ENCODE results near the gene CD19. TPM values are rescaled to one million over a fixed set of nuclear protein-coding genes. Genes with fewer than 3 reads are reported as not detected.

Gene CD19
- polyA plus RNA-seq, 3 donors = 0.28 to 0.75 (median 0.65) TPM

DNA sequence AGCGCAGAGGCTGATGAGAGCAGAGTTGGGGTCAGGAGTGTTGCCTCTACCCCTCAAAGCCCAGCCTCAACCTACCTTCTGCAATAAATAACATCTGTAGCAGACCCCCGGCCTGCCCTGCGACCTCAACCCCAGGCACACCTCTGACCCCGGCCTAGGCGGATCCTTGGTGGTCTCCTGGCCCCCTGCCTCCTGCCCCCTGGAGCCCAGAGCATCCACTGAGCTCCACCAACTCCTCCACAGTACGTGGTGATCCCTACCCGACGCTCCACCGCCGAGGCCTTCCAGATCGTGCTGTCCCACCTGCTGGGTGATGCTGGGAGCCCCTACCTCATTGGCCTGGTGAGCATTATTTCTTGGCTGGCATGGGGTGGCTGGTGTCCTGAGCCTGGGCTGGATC lies 51.2 kb downstream of the CD19 start:
- no peak for DNase-seq
- peaks cover 0 to 4% of the 10 kb centered on the region in 2 donors for H3K27me3 ChIP-seq (ENCODE audit: control insufficient read depth in 2 of 2, insufficient read depth in 2 of 2, low read length in 2 of 2)
- no peak for TF ChIP-seq CTCF (IDR thresholded peaks at IDR 0.05)
- peaks cover 23 to 27% of the 10 kb centered on the region in 2 donors for H3K4me1 ChIP-seq (ENCODE audit: control insufficient read depth in 1 of 2, insufficient read depth in 2 of 2, low read length in 2 of 2)
- Mint-ChIP-seq H3K27me3 (ENCODE audit: low read depth in 3 of 3) (peaks cover 6 to 21% (median 19%) of the 10 kb centered on the region in 3 donors), H3K27ac (peak overlapping the region in 3 of 7 donors; percentile 21 to 65 (median 54)), H3K4me3 (no peak overlapping the region), H3K9me3 (peaks cover 17 to 33% (median 24%) of the 10 kb centered on the region in 7 donors), H3K4me1 (peaks cover 28% of the 10 kb centered on the region), H3K36me3 (peaks cover 77 to 93% of the 10 kb centered on the region in 2 donors)
- peaks cover 78 to 86% of the 10 kb centered on the region in 2 donors for H3K36me3 ChIP-seq (replicated peaks in 1 of 2; ENCODE audit: control insufficient read depth in 1 of 2, insufficient read depth in 2 of 2, low read length in 2 of 2)
- peaks cover 0 to 23% of the 10 kb centered on the region in 2 donors for H3K9me3 ChIP-seq (replicated peaks in 1 of 2; ENCODE audit: control insufficient read depth in 1 of 2, insufficient read depth in 1 of 2, low read length in 2 of 2)
- no peak overlapping the region for H2AFZ ChIP-seq (ENCODE audit: insufficient read depth, low read depth, low read length, poor library complexity, severe bottlenecking)
- no peak overlapping the region for H3K27ac ChIP-seq (ENCODE audit: low read depth in 1 of 2, low read length in 2 of 2)
- 100% methylated on average over 1 of the region's 11 CpGs for WGBS (ENCODE audit: insufficient coverage)
- peaks cover 8% of the 10 kb centered on the region for H3K79me2 ChIP-seq (ENCODE audit: insufficient read depth, low read length)
- no peak overlapping the region for H3K4me3 ChIP-seq (replicated peaks in 1 of 3; ENCODE audit: low read depth in 2 of 3, low read length in 3 of 3)
- H3K9ac ChIP-seq (ENCODE audit: insufficient read depth, low read length, poor library complexity, severe bottlenecking) = no peak overlapping the region
- H3K4me2 ChIP-seq (replicated peaks; ENCODE audit: extremely low read depth, low read length, poor library complexity, severe bottlenecking) = no peak overlapping the region
- H4K20me1 ChIP-seq (ENCODE audit: insufficient read depth, low read length) = peaks cover 37% of the 10 kb centered on the region
- intact Hi-C loops (cut with micrococcal nuclease) = no loop called here

GRCh38 chr16:28983644-28984043 lies 51.9 kb downstream of the CD19 start:
- H3K79me2 ChIP-seq (ENCODE audit: insufficient read depth, low read length) = peaks cover under 1% of the 10 kb centered on the region
- no peak overlapping the region for H3K4me2 ChIP-seq (replicated peaks; ENCODE audit: extremely low read depth, low read length, poor library complexity, severe bottlenecking)
- 97% methylated on average over 13 of the region's 18 CpGs for WGBS (ENCODE audit: insufficient coverage)
- intact Hi-C loops (cut with micrococcal nuclease) = no loop called here
- Mint-ChIP-seq H3K9me3 (peaks cover 17 to 33% (median 24%) of the 10 kb centered on the region in 7 donors), H3K36me3 (peaks cover 74 to 93% of the 10 kb centered on the region in 2 donors), H3K27me3 (ENCODE audit: low read depth in 3 of 3) (peaks cover 6 to 21% (median 19%) of the 10 kb centered on the region in 3 donors), H3K4me1 (peaks cover 21% of the 10 kb centered on the region), H3K4me3 (peak overlapping the region in 1 of 2 donors; percentile 80), H3K27ac (peak overlapping the region in 2 of 7 donors; percentile 6 to 20)
- H4K20me1 ChIP-seq (ENCODE audit: insufficient read depth, low read length) = peaks cover 30% of the 10 kb centered on the region
- TF ChIP-seq CTCF (IDR thresholded peaks at IDR 0.05) = no peak
- peaks cover 73 to 86% of the 10 kb centered on the region in 2 donors for H3K36me3 ChIP-seq (replicated peaks in 1 of 2; ENCODE audit: control insufficient read depth in 1 of 2, insufficient read depth in 2 of 2, low read length in 2 of 2)
- H3K27ac ChIP-seq (ENCODE audit: low read depth in 1 of 2, low read length in 2 of 2) = no peak overlapping the region
- H3K9me3 ChIP-seq (replicated peaks in 1 of 2; ENCODE audit: control insufficient read depth in 1 of 2, insufficient read depth in 1 of 2, low read length in 2 of 2) = peaks cover 0 to 23% of the 10 kb centered on the region in 2 donors
- no peak for DNase-seq
- peaks cover 20 to 21% of the 10 kb centered on the region in 2 donors for H3K4me1 ChIP-seq (ENCODE audit: control insufficient read depth in 1 of 2, insufficient read depth in 2 of 2, low read length in 2 of 2)
- peaks cover 0 to 4% of the 10 kb centered on the region in 2 donors for H3K27me3 ChIP-seq (ENCODE audit: control insufficient read depth in 2 of 2, insufficient read depth in 2 of 2, low read length in 2 of 2)
- no peak overlapping the region for H2AFZ ChIP-seq (ENCODE audit: insufficient read depth, low read depth, low read length, poor library complexity, severe bottlenecking)
- no peak overlapping the region for H3K9ac ChIP-seq (ENCODE audit: insufficient read depth, low read length, poor library complexity, severe bottlenecking)
- H3K4me3 ChIP-seq (replicated peaks in 1 of 3; ENCODE audit: low read depth in 2 of 3, low read length in 3 of 3) = peak overlapping the region in 1 of 3 experiments; percentile 65
